ENCODE results near the gene CDCA7L. TPM values are rescaled to one million over a fixed set of nuclear protein-coding genes. Genes with fewer than 3 reads are reported as not detected.

CDCA7L gene
- total and polyA plus RNA-seq, 2 donors = 7.8 to 48.9 TPM

GRCh38 chr7:21959387-21959776 lies 13.7 kb upstream of the CDCA7L start:
- DNase-seq (ENCODE audit: extremely low spot score) = no peak
- Histone ChIP-seq H3K4me3 (ENCODE audit: low read depth, low read length) (no peak overlapping the region), H3K27ac (ENCODE audit: low read depth) (no peak overlapping the region), H3K4me1 (ENCODE audit: insufficient read depth) (no peaks in the 10 kb centered on the region), H3K36me3 (ENCODE audit: insufficient read depth) (no peaks in the 10 kb centered on the region)
- WGBS = 97% methylated on average over 3 of the region's 3 CpGs

- Histone ChIP-seq H3K36me3 (ENCODE audit: insufficient read depth) (no peaks in the 10 kb centered on the region), H3K27ac (ENCODE audit: low read depth) (no peak overlapping the region), H3K4me1 (ENCODE audit: insufficient read depth) (no peaks in the 10 kb centered on the region), H3K4me3 (ENCODE audit: low read depth, low read length) (no peak overlapping the region)
- WGBS = 68% methylated on average over 3 of the region's 3 CpGs
- no peak for DNase-seq (ENCODE audit: extremely low spot score)
Measured at GRCh38 chr7:21953781-21954180, 8.1 kb upstream of the CDCA7L start.

GRCh38 chr7:21948887-21949540 lies 3.3 kb upstream of the CDCA7L start:
- Histone ChIP-seq H3K27ac (ENCODE audit: low read depth) (no peak overlapping the region), H3K4me3 (ENCODE audit: low read depth, low read length) (no peak overlapping the region), H3K4me1 (ENCODE audit: insufficient read depth) (no peaks in the 10 kb centered on the region), H3K36me3 (ENCODE audit: insufficient read depth) (no peaks in the 10 kb centered on the region)
- 43% methylated on average over 8 of the region's 8 CpGs for WGBS
- peak; percentile 25 for DNase-seq (ENCODE audit: extremely low spot score)

GRCh38 chr7:21948364-21948763 lies 2.7 kb upstream of the CDCA7L start:
- DNase-seq (ENCODE audit: extremely low spot score) = no peak
- H3K36me3 ChIP-seq (ENCODE audit: insufficient read depth) = no peaks in the 10 kb centered on the region
- H3K4me3 ChIP-seq (ENCODE audit: low read depth, low read length) = no peak overlapping the region
- 54% methylated on average over 2 of the region's 2 CpGs for WGBS
- H3K4me1 ChIP-seq (ENCODE audit: insufficient read depth) = no peaks in the 10 kb centered on the region
- no peak overlapping the region for H3K27ac ChIP-seq (ENCODE audit: low read depth)

GRCh38 chr7:21947946-21948345 lies 2.2 kb upstream of the CDCA7L start:
- Histone ChIP-seq H3K4me1 (ENCODE audit: insufficient read depth) (no peaks in the 10 kb centered on the region), H3K27ac (ENCODE audit: low read depth) (no peak overlapping the region), H3K4me3 (ENCODE audit: low read depth, low read length) (no peak overlapping the region), H3K36me3 (ENCODE audit: insufficient read depth) (no peaks in the 10 kb centered on the region)
- no peak for DNase-seq (ENCODE audit: extremely low spot score)
- 63% methylated on average over 2 of the region's 2 CpGs for WGBS

GRCh38 chr7:21947056-21947455 lies 1.4 kb upstream of the CDCA7L start:
- H3K36me3 ChIP-seq (ENCODE audit: insufficient read depth) = no peaks in the 10 kb centered on the region
- no peak overlapping the region for H3K27ac ChIP-seq (ENCODE audit: low read depth)
- no peaks in the 10 kb centered on the region for H3K4me1 ChIP-seq (ENCODE audit: insufficient read depth)
- WGBS = 70% methylated on average over 3 of the region's 3 CpGs
- H3K4me3 ChIP-seq (ENCODE audit: low read depth, low read length) = no peak overlapping the region
- no peak for DNase-seq (ENCODE audit: extremely low spot score)

- Histone ChIP-seq H3K4me1 (ENCODE audit: insufficient read depth) (no peaks in the 10 kb centered on the region), H3K36me3 (ENCODE audit: insufficient read depth) (no peaks in the 10 kb centered on the region), H3K4me3 (ENCODE audit: low read depth, low read length) (peak overlapping the region; percentile 66), H3K27ac (ENCODE audit: low read depth) (no peak overlapping the region)
- 25% methylated on average over 8 of the region's 8 CpGs for WGBS
- DNase-seq (ENCODE audit: extremely low spot score) = no peak
Measured at GRCh38 chr7:21946222-21946709, 567 bp upstream of the CDCA7L start.

GRCh38 chr7:21944616-21945453 lies 864 bp downstream of the CDCA7L start:
- H3K36me3 ChIP-seq (ENCODE audit: insufficient read depth) = no peaks in the 10 kb centered on the region
- H3K4me1 ChIP-seq (ENCODE audit: insufficient read depth) = no peaks in the 10 kb centered on the region
- no peak overlapping the region for H3K27ac ChIP-seq (ENCODE audit: low read depth)
- 5% methylated on average over 34 of the region's 34 CpGs for WGBS
- peak overlapping the region; percentile 66 for H3K4me3 ChIP-seq (ENCODE audit: low read depth, low read length)
- DNase-seq (ENCODE audit: extremely low spot score) = no peak

- no peak for DNase-seq (ENCODE audit: extremely low spot score)
- 96% methylated on average over 5 of the region's 5 CpGs for WGBS
- no peaks in the 10 kb centered on the region for H3K4me1 ChIP-seq (ENCODE audit: insufficient read depth)
- H3K36me3 ChIP-seq (ENCODE audit: insufficient read depth) = no peaks in the 10 kb centered on the region
- no peak overlapping the region for H3K27ac ChIP-seq (ENCODE audit: low read depth)
- no peak overlapping the region for H3K4me3 ChIP-seq (ENCODE audit: low read depth, low read length)
Measured at GRCh38 chr7:21943436-21943835, 2.3 kb downstream of the CDCA7L start.

GRCh38 chr7:21942955-21943354 lies 2.7 kb downstream of the CDCA7L start:
- Histone ChIP-seq H3K4me3 (ENCODE audit: low read depth, low read length) (no peak overlapping the region), H3K27ac (ENCODE audit: low read depth) (no peak overlapping the region), H3K4me1 (ENCODE audit: insufficient read depth) (no peaks in the 10 kb centered on the region), H3K36me3 (ENCODE audit: insufficient read depth) (no peaks in the 10 kb centered on the region)
- no peak for DNase-seq (ENCODE audit: extremely low spot score)
- 81% methylated on average over 6 of the region's 6 CpGs for WGBS

GRCh38 chr7:21941611-21942141 lies 4.0 kb downstream of the CDCA7L start:
- Histone ChIP-seq H3K4me1 (ENCODE audit: insufficient read depth) (no peaks in the 10 kb centered on the region), H3K36me3 (ENCODE audit: insufficient read depth) (no peaks in the 10 kb centered on the region), H3K27ac (ENCODE audit: low read depth) (no peak overlapping the region), H3K4me3 (ENCODE audit: low read depth, low read length) (no peak overlapping the region)
- DNase-seq (ENCODE audit: extremely low spot score) = no peak
- 62% methylated on average over 3 of the region's 3 CpGs for WGBS

- Histone ChIP-seq H3K27ac (ENCODE audit: low read depth) (no peak overlapping the region), H3K36me3 (ENCODE audit: insufficient read depth) (no peaks in the 10 kb centered on the region), H3K4me1 (ENCODE audit: insufficient read depth) (no peaks in the 10 kb centered on the region), H3K4me3 (ENCODE audit: low read depth, low read length) (no peak overlapping the region)
- WGBS = 93% methylated on average over 3 of the region's 3 CpGs
- no peak for DNase-seq (ENCODE audit: extremely low spot score)
Measured at GRCh38 chr7:21939858-21940372, 5.8 kb downstream of the CDCA7L start.

GRCh38 chr7:21939136-21939857 lies 6.4 kb downstream of the CDCA7L start:
- WGBS = 72% methylated on average over 4 of the region's 4 CpGs
- Histone ChIP-seq H3K36me3 (ENCODE audit: insufficient read depth) (no peaks in the 10 kb centered on the region), H3K4me3 (ENCODE audit: low read depth, low read length) (no peak overlapping the region), H3K27ac (ENCODE audit: low read depth) (no peak overlapping the region), H3K4me1 (ENCODE audit: insufficient read depth) (no peaks in the 10 kb centered on the region)
- DNase-seq (ENCODE audit: extremely low spot score) = no peak

All from urinary bladder (tissue), 4 donors.